Measurements from ENCODE around the gene HYKK. TPM values are rescaled to one million over a fixed set of nuclear protein-coding genes. Genes with fewer than 3 reads are reported as not detected.

The HYKK gene, protein sequence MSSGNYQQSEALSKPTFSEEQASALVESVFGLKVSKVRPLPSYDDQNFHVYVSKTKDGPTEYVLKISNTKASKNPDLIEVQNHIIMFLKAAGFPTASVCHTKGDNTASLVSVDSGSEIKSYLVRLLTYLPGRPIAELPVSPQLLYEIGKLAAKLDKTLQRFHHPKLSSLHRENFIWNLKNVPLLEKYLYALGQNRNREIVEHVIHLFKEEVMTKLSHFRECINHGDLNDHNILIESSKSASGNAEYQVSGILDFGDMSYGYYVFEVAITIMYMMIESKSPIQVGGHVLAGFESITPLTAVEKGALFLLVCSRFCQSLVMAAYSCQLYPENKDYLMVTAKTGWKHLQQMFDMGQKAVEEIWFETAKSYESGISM
- 3.1 and 3.3 TPM in 2 replicates for total RNA-seq

DNA sequence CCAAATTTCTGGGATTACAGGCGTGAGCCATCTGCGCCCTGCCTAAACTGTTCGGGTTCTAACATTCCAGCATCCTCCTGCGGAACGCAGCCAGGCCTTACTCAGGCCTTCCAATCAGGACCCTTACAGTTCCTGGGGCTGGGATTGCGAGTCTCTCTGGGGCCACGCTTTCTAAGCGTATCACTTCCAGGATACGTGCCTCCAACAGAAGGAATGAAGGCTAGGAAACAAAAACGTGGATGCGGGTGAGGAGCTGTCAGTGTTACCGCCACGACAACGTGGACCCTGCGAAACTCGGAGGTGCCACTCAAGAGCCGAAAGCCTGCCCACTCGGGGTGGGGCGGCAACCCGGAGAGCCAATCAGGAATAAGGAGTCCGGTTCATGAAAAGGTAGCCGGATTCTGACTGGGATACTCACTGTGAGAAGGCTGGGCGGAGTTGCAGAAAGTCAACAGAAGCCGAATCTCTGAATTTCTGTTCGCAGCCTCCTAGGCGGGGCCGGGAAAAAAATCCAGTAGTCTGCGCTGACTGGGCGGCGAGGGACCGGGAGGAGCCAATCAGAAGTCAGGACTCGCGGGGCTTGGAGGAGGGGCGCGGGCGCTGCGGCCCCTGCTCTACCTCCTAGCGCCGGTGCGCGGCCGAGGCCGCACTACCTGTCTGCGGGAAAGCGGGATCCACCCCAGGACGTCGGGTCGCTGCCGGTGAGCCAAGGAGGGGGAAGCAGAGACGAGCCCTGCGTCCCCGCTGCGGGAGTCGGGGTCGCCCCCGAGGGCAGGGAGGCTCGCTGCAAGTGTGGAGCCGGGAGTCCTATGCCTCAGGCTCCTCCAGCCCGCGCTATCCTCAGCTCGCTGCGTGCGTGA is at the start of gene HYKK:
TSS of gene HYKK (plus strand) at position 607 of the 860 bp plus-strand sequence. CDS start 5,512 bp downstream, outside the sequence.

DNA sequence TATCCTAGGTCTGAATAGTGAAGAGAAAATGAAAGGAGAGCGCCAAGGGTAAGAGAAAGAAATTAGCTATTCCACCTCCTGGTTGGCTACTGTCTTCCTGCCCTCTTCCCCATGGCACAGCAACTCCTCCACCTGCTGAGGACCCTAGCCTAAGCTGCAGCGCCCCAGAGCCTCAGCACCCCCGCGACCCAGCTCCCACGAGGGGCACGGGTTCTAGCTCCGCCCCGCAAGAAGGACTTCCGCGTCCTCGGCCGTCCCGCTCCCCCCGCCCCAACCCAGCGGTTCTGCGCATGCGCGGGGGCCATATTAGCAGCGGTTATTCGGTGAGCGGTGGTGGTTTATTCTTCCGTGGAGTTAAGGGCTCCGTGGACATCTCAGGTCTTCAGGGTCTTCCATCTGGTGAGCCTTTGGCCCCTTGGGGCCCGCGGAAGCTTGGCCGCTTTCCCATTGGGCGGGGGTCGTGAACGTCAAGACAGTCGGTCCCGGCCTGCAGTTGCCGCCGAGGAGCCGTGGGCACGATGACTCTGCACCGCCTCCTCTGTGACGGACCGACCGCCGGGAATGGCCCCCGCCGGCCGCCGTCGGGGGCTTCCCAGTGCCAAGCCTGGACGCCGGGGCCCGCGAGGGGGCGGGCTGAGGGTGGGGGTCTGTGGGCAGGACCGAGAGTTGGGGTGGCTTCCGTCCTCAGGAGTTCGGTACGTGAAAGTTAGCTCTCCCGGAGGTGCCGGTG is 32.9 kb downstream of the HYKK start, which contains the start of gene PSMA4:
TSS of gene PSMA4 (plus strand) at position 304 of the 730 bp plus-strand sequence. CDS start 1,484 bp downstream, outside the sequence.

DNA sequence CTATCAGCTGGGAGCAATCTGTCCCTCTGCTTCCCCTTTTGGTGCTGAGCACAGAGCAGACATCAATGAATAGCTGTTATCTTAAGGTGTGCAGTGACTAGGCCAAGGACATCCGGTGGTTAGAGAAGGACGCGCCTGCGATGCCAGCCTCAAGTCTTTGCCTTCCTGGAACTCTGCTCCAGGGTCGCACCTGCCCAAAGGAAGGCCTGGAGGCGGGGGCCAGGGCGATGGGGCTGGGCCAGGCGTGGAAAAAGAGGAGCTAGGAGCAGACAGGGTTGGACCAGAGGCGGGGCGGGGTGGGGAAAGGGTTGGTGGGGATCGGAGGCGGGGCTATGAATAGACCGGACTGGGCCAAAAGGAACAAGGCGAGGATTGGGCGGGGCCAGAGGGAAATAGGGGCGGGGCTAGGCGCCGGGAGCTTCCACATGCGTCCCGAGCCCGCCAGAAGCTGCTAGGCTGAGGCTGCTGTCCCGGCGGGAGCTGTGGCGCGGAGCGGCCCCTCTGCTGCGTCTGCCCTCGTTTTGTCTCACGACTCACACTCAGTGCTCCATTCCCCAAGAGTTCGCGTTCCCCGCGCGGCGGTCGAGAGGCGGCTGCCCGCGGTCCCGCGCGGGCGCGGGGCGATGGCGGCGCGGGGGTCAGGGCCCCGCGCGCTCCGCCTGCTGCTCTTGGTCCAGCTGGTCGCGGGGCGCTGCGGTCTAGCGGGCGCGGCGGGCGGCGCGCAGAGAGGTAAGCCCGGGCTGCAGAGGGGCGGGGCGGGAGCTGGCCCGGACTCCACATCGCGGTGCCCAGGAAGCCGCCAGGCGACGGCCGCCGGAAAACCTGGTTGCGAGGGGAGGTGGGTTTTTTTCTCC is 57.9 kb downstream of the HYKK start, which contains the start of gene CHRNA5:
TSS of gene CHRNA5 (plus strand) at position 424 of the 854 bp plus-strand sequence. CDS start at position 624, 200 bp downstream.

Other genes with a start within 250 kb of the HYKK start
- 1.1 and 2.0 TPM in 2 replicates for gene DNAJA4, start 243.0 kb upstream of the HYKK start, total RNA-seq
- 57.7 and 71.2 TPM in 2 replicates for gene SKIC8, start 208.0 kb upstream of the HYKK start, total RNA-seq
- gene CRABP1, start 167.2 kb upstream of the HYKK start, total RNA-seq, result not detected in 2 replicates
- gene IREB2, start 69.4 kb upstream of the HYKK start, total RNA-seq, result 19.8 and 21.9 TPM in 2 replicates
- 180 and 183 TPM in 2 replicates for gene PSMA4, start 32.9 kb downstream of the HYKK start, total RNA-seq
- 0.37 and 4.3 TPM in 2 replicates for gene CHRNA5, start 57.9 kb downstream of the HYKK start, total RNA-seq
- gene CHRNA3, start 113.4 kb downstream of the HYKK start, total RNA-seq, result not detected in 2 replicates
- not detected in 2 replicates for gene CHRNB4, start 133.6 kb downstream of the HYKK start, total RNA-seq

Measured in subcutaneous preadipocyte (primary cell).